Activated naive CD4-positive, alpha-beta T cell treated with Interleukin-2 at 50 U/mL for 16 hours (primary cell): Measurements from ENCODE around the gene TSPAN4.

Experiments
- DNase-seq: peaks from one replicate; pipeline ENCODE4 v3.0.0-alpha.2; 2020

Gene TSPAN4

DNA sequence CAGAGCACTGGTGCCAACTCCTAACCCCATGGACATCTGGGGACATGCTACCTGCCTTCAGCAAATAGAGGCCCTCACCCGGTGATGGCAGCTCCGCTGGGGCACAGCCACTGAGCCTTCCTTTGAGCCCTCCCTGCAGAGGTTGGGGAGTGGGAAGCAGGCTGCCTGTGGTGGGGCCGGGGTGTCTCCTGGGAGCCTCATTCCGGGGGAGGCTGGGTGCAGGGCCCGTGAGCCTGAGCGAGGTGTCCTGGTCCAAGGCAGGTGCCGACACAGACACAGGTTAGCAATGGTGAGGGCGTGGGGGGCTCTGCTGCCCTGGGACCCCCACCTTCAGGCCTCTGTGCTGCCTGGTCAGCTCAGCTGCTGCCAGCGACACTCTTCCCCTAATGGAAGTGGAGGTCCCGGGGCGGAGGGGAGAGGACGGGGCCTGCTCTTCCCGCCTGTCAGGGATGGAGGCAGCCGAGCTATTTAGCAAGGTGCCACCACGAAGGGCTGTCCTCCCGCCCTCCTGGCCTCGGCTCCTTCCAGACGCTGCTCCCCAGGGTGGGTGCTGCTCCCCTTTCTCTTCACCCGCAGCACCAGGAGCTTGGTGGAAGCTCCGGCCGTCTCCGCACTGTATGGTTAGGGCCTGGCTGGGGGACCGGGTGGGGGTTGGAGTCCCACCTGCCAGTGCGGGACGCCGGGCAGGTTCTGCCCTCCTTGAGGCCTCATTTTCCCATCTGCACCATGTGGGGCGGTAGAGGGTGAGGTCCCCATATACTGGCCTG lies 11.2 kb downstream of the TSPAN4 start:
- no peak for DNase-seq

GRCh38 chr11:854601-855329 lies 12.1 kb downstream of the TSPAN4 start:
- no peak for DNase-seq

DNA sequence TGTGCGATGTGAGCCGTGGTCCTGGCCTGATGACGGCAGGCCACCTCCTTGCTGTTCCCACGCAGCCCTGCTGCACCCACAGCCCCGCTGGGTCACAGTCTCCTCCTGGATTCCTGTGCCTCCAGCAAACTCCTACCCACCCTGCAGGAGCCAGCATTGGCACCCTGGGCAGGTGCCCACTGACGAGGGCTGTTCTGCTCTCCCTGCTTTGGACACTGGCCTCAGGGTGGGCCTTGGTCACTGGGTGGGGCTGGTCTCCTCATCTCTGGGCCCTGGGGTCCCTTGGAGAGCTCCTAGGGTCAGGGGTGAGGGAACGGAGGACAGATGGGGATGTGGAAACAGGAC lies 12.7 kb downstream of the TSPAN4 start:
- no peak for DNase-seq

GRCh38 chr11:855796-856195 lies 13.1 kb downstream of the TSPAN4 start:
- no peak for DNase-seq

GRCh38 chr11:856397-856796 lies 13.7 kb downstream of the TSPAN4 start:
- DNase-seq: no peak

- no peak for DNase-seq
Measured at GRCh38 chr11:858053-858761, 15.6 kb downstream of the TSPAN4 start.

- DNase-seq: no peak
Measured at GRCh38 chr11:858762-859339, 16.2 kb downstream of the TSPAN4 start.

DNA sequence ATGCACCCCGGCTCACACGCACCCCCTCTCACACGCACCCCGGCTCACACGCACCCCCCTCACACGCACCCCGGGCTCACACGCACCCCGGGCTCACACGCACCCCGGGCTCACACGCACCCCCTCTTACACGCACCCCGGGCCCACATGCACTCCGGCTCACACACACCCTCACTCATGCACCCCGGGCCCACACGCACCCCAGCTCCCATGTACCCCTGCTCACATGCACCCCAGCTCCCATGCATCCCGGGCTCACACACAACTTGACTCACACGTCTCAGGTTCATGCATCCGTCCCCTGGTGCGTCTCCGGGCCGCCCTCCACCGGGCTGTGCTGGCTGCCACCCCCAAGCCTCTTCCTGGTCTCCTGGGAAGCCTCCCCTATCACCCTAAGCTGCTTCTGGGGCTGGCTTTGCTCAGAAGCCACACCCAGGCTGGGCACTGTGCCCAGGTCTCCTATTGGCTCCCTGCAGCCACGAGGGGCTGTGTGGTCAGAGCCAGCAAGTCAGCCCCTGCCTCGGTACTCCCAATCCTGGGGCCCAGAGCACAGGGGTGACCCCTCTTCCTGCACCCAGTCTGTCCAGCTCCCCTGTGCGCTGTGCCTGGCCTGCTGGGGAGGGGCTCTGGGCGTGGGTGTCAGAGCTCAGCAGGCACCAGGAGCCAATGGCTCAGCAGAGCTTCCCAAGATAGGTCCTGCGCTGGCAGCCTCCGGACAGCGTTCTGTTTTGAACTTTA lies 16.9 kb downstream of the TSPAN4 start:
- DNase-seq: no peak

GRCh38 chr11:860234-861104 lies 17.8 kb downstream of the TSPAN4 start:
- DNase-seq: no peak

GRCh38 chr11:861105-861479 lies 18.4 kb downstream of the TSPAN4 start:
- DNase-seq: no peak

DNA sequence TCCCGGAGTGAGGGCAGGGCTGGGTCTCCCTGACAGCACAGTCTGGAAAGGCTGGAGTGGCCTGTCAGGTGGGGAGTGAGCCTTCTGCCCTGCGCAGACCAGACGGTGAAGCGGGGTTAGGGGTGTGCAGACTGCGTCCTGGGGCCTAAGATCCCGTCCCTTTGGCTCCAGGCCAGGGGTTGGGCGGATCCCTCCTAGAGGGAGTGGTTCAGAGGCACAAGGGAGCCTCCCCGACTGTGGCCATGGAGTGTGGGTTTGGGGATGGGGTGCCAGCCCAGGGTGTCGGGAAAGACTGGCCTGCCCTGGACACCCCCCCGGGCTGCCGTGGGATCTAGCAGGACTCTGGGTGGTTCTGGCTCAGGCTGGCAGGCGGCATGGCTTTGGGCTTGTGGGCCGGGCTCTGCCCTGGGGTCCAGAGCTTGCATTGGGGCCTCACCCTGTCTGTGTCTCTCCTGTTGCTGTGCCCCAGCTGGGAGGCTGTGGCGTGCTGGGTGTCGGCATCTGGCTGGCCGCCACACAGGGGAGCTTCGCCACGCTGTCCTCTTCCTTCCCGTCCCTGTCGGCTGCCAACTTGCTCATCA lies 19.5 kb downstream of the TSPAN4 start:
- DNase-seq: no peak

DNA sequence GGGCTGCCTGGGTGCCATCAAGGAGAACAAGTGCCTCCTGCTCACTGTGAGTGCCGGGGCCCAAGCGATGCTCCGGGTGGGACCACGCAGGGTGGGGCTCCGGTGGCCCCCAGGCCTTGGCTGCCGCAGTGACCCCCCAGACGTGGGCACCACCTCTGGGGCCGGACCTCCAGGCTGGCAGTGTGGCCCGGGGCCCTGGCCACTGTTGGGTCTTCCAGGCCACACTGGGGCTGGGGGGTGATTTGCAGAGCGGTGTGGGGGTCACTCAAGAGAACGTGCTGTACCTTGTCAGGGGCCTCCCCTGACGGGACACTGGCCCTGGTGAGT lies 20.0 kb downstream of the TSPAN4 start:
- DNase-seq: no peak

GRCh38 chr11:863023-863909 lies 20.6 kb downstream of the TSPAN4 start:
- DNase-seq: no peak

- no peak for DNase-seq
Measured at GRCh38 chr11:863910-864827, 21.5 kb downstream of the TSPAN4 start.

DNA sequence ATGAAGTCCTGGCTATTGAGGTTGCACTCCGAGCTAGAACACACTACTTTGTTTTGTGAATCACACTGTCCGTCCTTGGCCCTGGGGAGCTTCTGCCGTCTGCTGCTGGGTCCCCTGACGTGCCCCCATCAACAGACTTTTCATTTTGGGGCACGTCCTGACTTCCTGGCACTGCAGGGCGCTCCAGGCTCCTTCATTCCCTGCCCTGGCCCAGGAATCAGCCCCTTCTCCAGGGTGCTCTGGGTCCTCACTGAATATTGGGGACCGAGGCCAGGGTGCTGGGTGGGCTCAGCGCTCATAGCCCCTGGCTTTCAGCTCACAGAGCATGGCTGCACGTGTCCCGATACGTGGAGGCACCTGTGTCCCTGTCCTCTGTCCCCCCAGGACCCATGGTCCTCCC lies 22.2 kb downstream of the TSPAN4 start:
- DNase-seq: no peak

DNA sequence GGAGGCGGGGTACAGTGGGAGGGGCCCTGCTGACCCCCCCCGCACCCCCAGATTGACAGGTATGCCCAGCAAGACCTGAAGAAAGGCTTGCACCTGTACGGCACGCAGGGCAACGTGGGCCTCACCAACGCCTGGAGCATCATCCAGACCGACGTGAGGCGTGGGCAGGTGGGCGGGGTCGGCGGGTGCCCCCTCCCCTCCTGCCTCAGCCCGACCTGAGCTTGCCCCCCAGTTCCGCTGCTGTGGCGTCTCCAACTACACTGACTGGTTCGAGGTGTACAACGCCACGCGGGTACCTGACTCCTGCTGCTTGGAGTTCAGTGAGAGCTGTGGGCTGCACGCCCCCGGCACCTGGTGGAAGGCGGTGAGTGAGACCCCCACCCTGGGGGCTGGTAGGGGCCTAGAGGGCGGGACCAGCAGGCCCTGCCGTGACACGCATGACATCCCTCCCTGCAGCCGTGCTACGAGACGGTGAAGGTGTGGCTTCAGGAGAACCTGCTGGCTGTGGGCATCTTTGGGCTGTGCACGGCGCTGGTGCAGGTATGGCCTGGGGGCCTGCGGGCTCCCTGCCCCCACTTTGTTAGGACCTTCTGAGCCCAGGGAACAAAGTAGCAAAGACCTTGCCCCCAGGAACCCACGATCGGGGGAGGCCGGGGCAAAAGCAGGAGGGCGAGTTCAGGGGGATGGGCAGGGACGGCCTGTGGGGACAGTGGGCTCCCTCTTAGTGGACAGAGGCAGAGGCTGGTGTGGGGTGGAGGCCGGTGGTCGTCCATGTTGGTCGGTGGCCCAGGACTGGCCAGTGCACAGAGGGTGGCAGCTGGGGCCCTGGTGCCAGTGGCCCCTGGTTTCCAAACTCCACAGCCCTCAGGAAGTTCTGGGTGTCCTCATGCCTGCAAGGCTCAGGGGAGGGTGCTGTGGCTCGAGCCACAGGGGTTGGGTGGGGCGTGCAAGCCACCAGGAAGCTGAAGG lies 23.1 kb downstream of the TSPAN4 start:
- DNase-seq: no peak

GRCh38 chr11:866481-866880 lies 23.8 kb downstream of the TSPAN4 start:
- no peak for DNase-seq

DNA sequence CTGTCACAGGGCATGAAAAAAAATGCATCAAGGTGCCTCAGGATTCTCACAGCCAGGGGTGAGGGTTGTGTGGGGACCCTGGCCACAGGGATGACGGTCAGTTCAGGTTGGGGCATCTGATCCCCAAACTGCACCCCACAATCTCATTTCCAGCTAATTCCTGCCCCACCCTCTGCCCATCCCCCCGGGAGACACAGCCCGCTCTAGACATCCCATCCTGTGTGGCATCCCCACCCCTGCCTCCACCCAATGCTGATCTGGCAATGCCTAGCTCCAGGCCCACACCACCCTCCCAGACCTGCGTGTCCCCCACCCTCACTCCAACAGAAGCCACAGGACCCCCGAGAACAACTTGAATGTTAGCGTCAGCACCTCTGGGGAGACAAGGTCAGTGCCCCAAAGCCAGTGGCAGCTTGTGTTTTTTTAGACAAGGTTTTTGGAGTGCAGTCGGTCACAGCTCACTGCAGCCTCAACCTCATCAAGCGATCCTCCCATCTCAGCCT lies 25.3 kb downstream of the TSPAN4 start:
- no peak for DNase-seq
